ENCODE measurements around the gene EMILIN3.

Gene EMILIN3

GRCh38 chr20:41344477-41344876 is 22.1 kb downstream of the EMILIN3 start:
- DNase-seq: no peak

- no peak for DNase-seq
Observed at GRCh38 chr20:41342474-41343464, 23.8 kb downstream of the EMILIN3 start.

GRCh38 chr20:41340327-41341055 is 26.1 kb downstream of the EMILIN3 start, which contains the start of gene LPIN3:
Gene LPIN3, plus strand, starts transcription at chr20:41340821. Its CDS starts 4,983 bp downstream, at chr20:41345804.
- peak; percentile 5 for DNase-seq

- peak; percentile 55 for DNase-seq
Observed at GRCh38 chr20:41339957-41340326, 26.7 kb downstream of the EMILIN3 start.

- DNase-seq: no peak
Observed at GRCh38 chr20:41336711-41337492, 29.7 kb downstream of the EMILIN3 start.

- DNase-seq: no peak
Observed at GRCh38 chr20:41335591-41335990, 31.0 kb downstream of the EMILIN3 start.

GRCh38 chr20:41334443-41335421 is 31.9 kb downstream of the EMILIN3 start:
- DNase-seq: no peak

GRCh38 chr20:41334036-41334435 is 32.6 kb downstream of the EMILIN3 start:
- DNase-seq: no peak

GRCh38 chr20:41331731-41332130 is 34.9 kb downstream of the EMILIN3 start:
- no peak for DNase-seq

- DNase-seq: no peak
Observed at GRCh38 chr20:41330941-41331340, 35.7 kb downstream of the EMILIN3 start.

GRCh38 chr20:41330343-41330720 is 36.3 kb downstream of the EMILIN3 start:
- DNase-seq: no peak

GRCh38 chr20:41329435-41330342 is 36.9 kb downstream of the EMILIN3 start:
- no peak for DNase-seq

- no peak for DNase-seq
Observed at GRCh38 chr20:41327178-41327577, 39.4 kb downstream of the EMILIN3 start.

- DNase-seq: no peak
Observed at GRCh38 chr20:41320976-41321375, 45.6 kb downstream of the EMILIN3 start.

GRCh38 chr20:41320441-41320840 is 46.2 kb downstream of the EMILIN3 start:
- no peak for DNase-seq

- no peak for DNase-seq
Observed at GRCh38 chr20:41318271-41318649, 48.4 kb downstream of the EMILIN3 start.

- peak; percentile 71 for DNase-seq
Observed at GRCh38 chr20:41317546-41318270, 48.9 kb downstream of the EMILIN3 start, which contains the start of gene ZHX3. Gene ZHX3, minus strand, starts transcription at chr20:41317731. Its CDS starts 112,815 bp downstream, at chr20:41204916.

- no peak for DNase-seq
Observed at GRCh38 chr20:41316602-41317545, 49.7 kb downstream of the EMILIN3 start.

- no peak for DNase-seq
Observed at GRCh38 chr20:41316051-41316450, 50.6 kb downstream of the EMILIN3 start.

Measured in NCI-H2107 (cell line).